DOHH2 (cell line): Measurements from ENCODE around the gene PI16.
A peak's percentile ranks its signal among the peaks of the same experiment; 100 is the strongest.

Experiments used
- H3F3A ChIP-seq: fragments of 200-600 bp; sonication (generic), shearing (Covaris generic); 2 replicates; pipeline ENCODE4 v1.6.0; 2016; ENCODE audit warnings: antibody characterized with exemption, mild to moderate bottlenecking; ENCODE audit not compliant: control insufficient read depth, insufficient read depth
- H3K27ac ChIP-seq: fragments of 200-600 bp; sonication (generic); 2 replicates; pipeline ENCODE4 v1.5.1; 2014; ENCODE audit warnings: low read depth, mild to moderate bottlenecking, low read length, moderate library complexity
- H3K27me3 ChIP-seq: fragments of 200-600 bp; sonication (generic); 2 replicates; pipeline ENCODE4 v1.6.1; 2014; ENCODE audit warnings: mild to moderate bottlenecking, low read length, mixed read lengths; ENCODE audit not compliant: control insufficient read depth
- H3K36me3 ChIP-seq: fragments of 200-600 bp; sonication (generic); 2 replicates; pipeline ENCODE4 v1.6.1; 2014; ENCODE audit warnings: mild to moderate bottlenecking, low read length, moderate library complexity, mixed read lengths; ENCODE audit not compliant: control insufficient read depth
- H3K4me1 ChIP-seq: fragments of 200-600 bp; sonication (generic); 2 replicates; pipeline ENCODE4 v1.6.1; 2014; ENCODE audit warnings: mild to moderate bottlenecking, low read length, mixed read lengths; ENCODE audit not compliant: control insufficient read depth
- H3K4me2 ChIP-seq: fragments of 200-600 bp; sonication (generic); 2 replicates; pipeline ENCODE4 v1.6.0; 2014; ENCODE audit warnings: mild to moderate bottlenecking, low read length, moderate library complexity
- H3K4me3 ChIP-seq: fragments of 200-600 bp; sonication (generic); 2 replicates; pipeline ENCODE4 v1.5.1; 2014; ENCODE audit warnings: mild to moderate bottlenecking, low read length, mixed read lengths
- H3K79me2 ChIP-seq: fragments of 200-600 bp; sonication (generic); 2 replicates; pipeline ENCODE4 v1.6.1; 2014; ENCODE audit warnings: mild to moderate bottlenecking, low read length, mixed read lengths; ENCODE audit not compliant: control insufficient read depth
- H3K9me2 ChIP-seq: fragments of 200-600 bp; sonication (generic); replicated peaks from 2 replicates; pipeline ENCODE4 v1.6.1; 2014; ENCODE audit warnings: mild to moderate bottlenecking, low read length, mixed read lengths; ENCODE audit not compliant: control insufficient read depth
- H3K9me3 ChIP-seq: fragments of 200-600 bp; sonication (generic); 2 replicates; pipeline ENCODE4 v1.6.1; 2014; ENCODE audit warnings: antibody characterized with exemption, low read length, mixed read lengths; ENCODE audit not compliant: control insufficient read depth, insufficient read depth
- H4K20me1 ChIP-seq: fragments of 200-600 bp; sonication (generic); 2 replicates; pipeline ENCODE4 v1.6.0; 2014; ENCODE audit warnings: low read depth, mild to moderate bottlenecking, antibody characterized with exemption, low read length, moderate library complexity; ENCODE audit not compliant: control insufficient read depth, insufficient read depth
- CTCF ChIP-seq: fragments of 200-600 bp; sonication (generic); IDR thresholded peaks from one replicate; pipeline ENCODE4 v1.5.1; 2014; ENCODE audit warnings: antibody characterized with exemption, mild to moderate bottlenecking, low read depth, low read length; ENCODE audit not compliant: poor library complexity, severe bottlenecking
- EZH2phosphoT487 ChIP-seq: fragments of 200-600 bp; sonication (generic); IDR thresholded peaks from 2 replicates; pipeline ENCODE4 v1.6.1; 2017; ENCODE audit warnings: borderline replicate concordance, mild to moderate bottlenecking, antibody characterized with exemption, low read length, moderate library complexity, mixed read lengths

PI16 gene

GRCh38 chr6:36955671-36956445, 1.3 kb downstream of the PI16 start:
- H3K4me1 ChIP-seq = peaks cover 25% of the 10 kb centered on the region
- no peaks in the 10 kb centered on the region for H3K27me3 ChIP-seq
- peaks cover 4% of the 10 kb centered on the region for H3F3A ChIP-seq
- no peaks in the 10 kb centered on the region for H3K9me3 ChIP-seq
- H4K20me1 ChIP-seq = no peaks in the 10 kb centered on the region
- no peaks in the 10 kb centered on the region for H3K9me2 ChIP-seq
- TF ChIP-seq CTCF = no peak
- no peak for TF ChIP-seq EZH2phosphoT487
- peak overlapping the region; percentile 33 for H3K4me3 ChIP-seq
- no peaks in the 10 kb centered on the region for H3K79me2 ChIP-seq
- H3K27ac ChIP-seq = no peak overlapping the region
- H3K4me2 ChIP-seq = peak overlapping the region; percentile 53
- H3K36me3 ChIP-seq = no peaks in the 10 kb centered on the region

DNA sequence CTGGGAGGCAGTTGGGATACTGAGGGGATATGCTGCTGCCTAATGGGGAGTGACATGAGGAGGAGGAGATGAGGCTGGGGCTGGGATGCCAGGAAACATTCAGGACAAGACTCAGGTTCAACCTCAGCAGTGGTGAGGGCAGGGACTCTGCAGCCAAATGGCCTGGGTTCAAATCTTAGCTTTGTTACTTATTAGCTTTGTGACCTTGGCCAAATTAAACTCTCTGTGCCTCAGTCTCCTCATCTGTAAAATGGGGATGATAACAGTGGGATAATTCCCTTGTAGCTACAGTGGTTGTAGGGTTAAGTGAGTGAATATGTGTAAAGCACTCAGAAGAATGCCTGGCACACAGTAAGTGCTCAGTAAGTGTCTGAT, 1.9 kb downstream of the PI16 start:
- Histone ChIP-seq H3K4me3 (no peak overlapping the region), H3K9me3 (no peaks in the 10 kb centered on the region), H3K9me2 (no peaks in the 10 kb centered on the region), H3K4me2 (no peak overlapping the region), H3F3A (peaks cover 4% of the 10 kb centered on the region), H3K27ac (no peak overlapping the region), H3K36me3 (no peaks in the 10 kb centered on the region), H3K4me1 (peaks cover 25% of the 10 kb centered on the region), H3K27me3 (no peaks in the 10 kb centered on the region), H4K20me1 (no peaks in the 10 kb centered on the region), H3K79me2 (no peaks in the 10 kb centered on the region)
- TF ChIP-seq CTCF (no peak), EZH2phosphoT487 (no peak)

- H3K9me3 ChIP-seq = no peaks in the 10 kb centered on the region
- H4K20me1 ChIP-seq = no peaks in the 10 kb centered on the region
- H3K4me3 ChIP-seq = no peak overlapping the region
- no peaks in the 10 kb centered on the region for H3K27me3 ChIP-seq
- H3K27ac ChIP-seq = no peak overlapping the region
- peaks cover 28% of the 10 kb centered on the region for H3K4me1 ChIP-seq
- H3K79me2 ChIP-seq = no peaks in the 10 kb centered on the region
- H3K36me3 ChIP-seq = no peaks in the 10 kb centered on the region
- no peak for TF ChIP-seq EZH2phosphoT487
- TF ChIP-seq CTCF = no peak
- H3K4me2 ChIP-seq = no peak overlapping the region
- H3F3A ChIP-seq = peaks cover 4% of the 10 kb centered on the region
- H3K9me2 ChIP-seq = no peaks in the 10 kb centered on the region
Measured at GRCh38 chr6:36957773-36958271, 3.3 kb downstream of the PI16 start.
